ENCODE measurements around the gene CTNS. TPM values are rescaled to one million over a fixed set of nuclear protein-coding genes. Genes with fewer than 3 reads are reported as not detected.

CTNS gene
- polyA plus RNA-seq, result 7.4 to 10.3 TPM (median 10.2 TPM) in 3 replicates
- 4.1 TPM for polyA plus RNA-seq (2011; ENCODE audit: low read depth)
- polyA plus RNA-seq (2011; cell fraction: cytosol; rRNA removed), result 5.6 and 6.5 TPM in 2 replicates
- 16.0 and 21.7 TPM in 2 replicates for polyA plus RNA-seq (2011; cell fraction: nucleus; rRNA removed)
- polyA plus RNA-seq (2012; ENCODE audit: low replicate concordance), result 10.6 and 12.6 TPM in 2 replicates
- polyA minus RNA-seq, result 7.1 to 9.1 TPM (median 8.1 TPM) in 3 replicates
- 13.0 TPM for polyA minus RNA-seq (2011; cell fraction: cytosol; rRNA and poly(A)+ RNA removed)
- 11.8 and 13.7 TPM in 2 replicates for polyA minus RNA-seq (2011; cell fraction: nucleus; rRNA and poly(A)+ RNA removed)

GRCh38 chr17:3636154-3636907 is at the start of gene CTNS, which contains the start of gene SHPK:
Gene CTNS, plus strand, starts transcription at chr17:3636760. Its CDS starts 3,447 bp downstream, at chr17:3640207.
Gene SHPK, minus strand, starts transcription at chr17:3636250. Its CDS starts 31 bp downstream, at chr17:3636219.
- peak within 1 kb of the TSS; percentile 95 for H3K9ac ChIP-seq (ENCODE audit: control insufficient read depth, extremely low read depth, insufficient read depth, low read length)
- H3K4me3 ChIP-seq (ENCODE audit: control insufficient read depth in 2 of 3, extremely low read depth in 1 of 3, insufficient read depth in 2 of 3, low read depth in 1 of 3, low read length in 3 of 3), result peak within 1 kb of the TSS; percentile 73 to 99 (median 85)
- peaks cover 3 to 8% of the 10 kb centered on the region in 2 experiments for H3K36me3 ChIP-seq (ENCODE audit: control insufficient read depth in 2 of 2, extremely low read depth in 1 of 2, insufficient read depth in 2 of 2, low read length in 2 of 2)
- peak within 1 kb of the TSS; percentile 92 for H2AFZ ChIP-seq (ENCODE audit: control insufficient read depth, low read length)
- peak within 1 kb of the TSS; percentile 96 for H3K4me2 ChIP-seq (ENCODE audit: control insufficient read depth, extremely low read depth, insufficient read depth, low read depth, low read length)
- peak within 1 kb of the TSS; percentile 95 for H3K27ac ChIP-seq (ENCODE audit: control insufficient read depth, insufficient read depth, low read length)
- peaks cover 2% of the 10 kb centered on the region for H3K9me1 ChIP-seq (ENCODE audit: control insufficient read depth, extremely low read depth, insufficient read depth, low read length)
- no peak for FAIRE-seq
- peak; percentile 76 for DNase-seq (ENCODE audit: low read depth, low spot score)
- TF ChIP-seq CTCF (optimal IDR thresholded peaks at IDR 0.05 in 1 of 3, IDR thresholded peaks at IDR 0.05 in 1 of 3, conservative IDR thresholded peaks at IDR 0.05 in 1 of 3; ENCODE audit: extremely low read depth in 1 of 3, insufficient read depth in 2 of 3, low read length in 3 of 3) (no peak), EZH2 (IDR thresholded peaks at IDR 0.05; ENCODE audit: low read length) (no peak)
- peaks cover 5% of the 10 kb centered on the region for H3K4me1 ChIP-seq (ENCODE audit: control insufficient read depth, extremely low read depth, insufficient read depth, low read length)
- H3K9me3 ChIP-seq (ENCODE audit: control insufficient read depth, low read depth, low read length), result no peaks in the 10 kb centered on the region
- no peaks in the 10 kb centered on the region for H3K27me3 ChIP-seq (ENCODE audit: control insufficient read depth, extremely low read depth, insufficient read depth, low read length)
- H4K20me1 ChIP-seq (ENCODE audit: control insufficient read depth, extremely low read depth, insufficient read depth, low read length), result no peaks in the 10 kb centered on the region
- H3K79me2 ChIP-seq (ENCODE audit: control insufficient read depth, insufficient read depth, low read length), result peaks cover 16% of the 10 kb centered on the region
- dilution Hi-C loops (cut with MboI; ENCODE audit: extremely low pct_ligation_motif_present, low sequenced_read_pairs), result no loop called here

- Histone ChIP-seq H3K9ac (ENCODE audit: control insufficient read depth, extremely low read depth, insufficient read depth, low read length) (no peak overlapping the region), H2AFZ (ENCODE audit: control insufficient read depth, low read length) (no peak overlapping the region), H3K4me2 (ENCODE audit: control insufficient read depth, extremely low read depth, insufficient read depth, low read depth, low read length) (no peak overlapping the region), H3K79me2 (ENCODE audit: control insufficient read depth, insufficient read depth, low read length) (no peaks in the 10 kb centered on the region), H3K9me3 (ENCODE audit: control insufficient read depth, low read depth, low read length) (no peaks in the 10 kb centered on the region), H3K27ac (ENCODE audit: control insufficient read depth, insufficient read depth, low read length) (no peak overlapping the region), H3K36me3 (ENCODE audit: control insufficient read depth in 2 of 2, extremely low read depth in 1 of 2, insufficient read depth in 2 of 2, low read length in 2 of 2) (peaks cover 4 to 8% of the 10 kb centered on the region in 2 experiments), H3K4me1 (ENCODE audit: control insufficient read depth, extremely low read depth, insufficient read depth, low read length) (peaks cover 6% of the 10 kb centered on the region), H3K27me3 (ENCODE audit: control insufficient read depth, extremely low read depth, insufficient read depth, low read length) (no peaks in the 10 kb centered on the region), H3K4me3 (ENCODE audit: control insufficient read depth in 2 of 3, extremely low read depth in 1 of 3, insufficient read depth in 2 of 3, low read depth in 1 of 3, low read length in 3 of 3) (no peak overlapping the region), H3K9me1 (ENCODE audit: control insufficient read depth, extremely low read depth, insufficient read depth, low read length) (no peaks in the 10 kb centered on the region), H4K20me1 (ENCODE audit: control insufficient read depth, extremely low read depth, insufficient read depth, low read length) (no peaks in the 10 kb centered on the region)
- DNase-seq (ENCODE audit: low read depth, low spot score) (no peak), FAIRE-seq (no peak)
- dilution Hi-C loops (cut with MboI; ENCODE audit: extremely low pct_ligation_motif_present, low sequenced_read_pairs), result no loop called here
- TF ChIP-seq CTCF (optimal IDR thresholded peaks at IDR 0.05 in 1 of 3, IDR thresholded peaks at IDR 0.05 in 1 of 3, conservative IDR thresholded peaks at IDR 0.05 in 1 of 3; ENCODE audit: extremely low read depth in 1 of 3, insufficient read depth in 2 of 3, low read length in 3 of 3) (no peak), EZH2 (IDR thresholded peaks at IDR 0.05; ENCODE audit: low read length) (no peak)
These were observed 46.8 kb upstream of the CTNS start for GRCh38 chr17:3589784-3590183.

Data from keratinocyte (primary cell).